NT2/D1 (cell line): ENCODE results near the gene CUL9.

ENCODE experiments used
- SUZ12 ChIP-seq: IDR thresholded peaks from 2 replicates; pipeline ENCODE4 v1.6.1; 2011; ENCODE audit not compliant: insufficient read length, insufficient read depth; ENCODE audit errors: extremely low read depth
- YY1 ChIP-seq: IDR thresholded peaks from 2 replicates; pipeline ENCODE4 v1.6.1; 2011; ENCODE audit not compliant: insufficient read length, insufficient read depth

- no peak for TF ChIP-seq SUZ12
- no peak for TF ChIP-seq YY1
Observed at GRCh38 chr6:43223175-43223574, 41.2 kb downstream of the CUL9 start.
